Endodermal cell (in vitro differentiated cells): ENCODE results near the gene ZBTB34. TPM values are rescaled to one million over a fixed set of nuclear protein-coding genes. Genes with fewer than 3 reads are reported as not detected.

Experiments
- DNase-seq: peaks from one replicate; pipeline ENCODE4 v3.0.0-alpha.2; 2017
- H3K27ac ChIP-seq: 2 replicates; pipeline ENCODE4 v1.5.1; 2013; ENCODE audit warnings: mild to moderate bottlenecking, low read depth, low read length, moderate library complexity
- H3K27me3 ChIP-seq: 2 replicates; pipeline ENCODE4 v1.6.1; 2013; ENCODE audit warnings: mild to moderate bottlenecking, low read length, moderate library complexity; ENCODE audit not compliant: insufficient read depth, control insufficient read depth, poor library complexity, severe bottlenecking
- H3K36me3 ChIP-seq: 2 replicates; pipeline ENCODE4 v1.7.0; 2013; ENCODE audit warnings: mild to moderate bottlenecking, low read length, moderate library complexity; ENCODE audit not compliant: control insufficient read depth, insufficient read depth
- H3K4me1 ChIP-seq: one replicate; pipeline ENCODE4 v1.7.0; 2013; ENCODE audit warnings: low read length; ENCODE audit not compliant: control insufficient read depth, insufficient read depth
- H3K4me3 ChIP-seq: 2 replicates; pipeline ENCODE4 v1.5.1; 2013; ENCODE audit warnings: mild to moderate bottlenecking, low read length, moderate library complexity
- H3K9ac ChIP-seq: 2 replicates; pipeline ENCODE4 v1.6.1; 2013; ENCODE audit warnings: mild to moderate bottlenecking, low read length, moderate library complexity; ENCODE audit not compliant: poor library complexity, severe bottlenecking; ENCODE audit errors: extremely low read depth
- H3K9me3 ChIP-seq: 2 replicates; pipeline ENCODE4 v1.6.1; 2013; ENCODE audit warnings: mild to moderate bottlenecking, low read length, moderate library complexity; ENCODE audit not compliant: control insufficient read depth
- H3K27ac Mint-ChIP-seq: 2 replicates; pipeline ENCODE4 v1.8.0; 2020; ENCODE audit warnings: mixed read lengths
- H3K27me3 Mint-ChIP-seq: 2 replicates; pipeline ENCODE4 v1.8.0; 2021; ENCODE audit warnings: mild to moderate bottlenecking, mixed read lengths; ENCODE audit not compliant: insufficient read depth
- H3K36me3 Mint-ChIP-seq: 2 replicates; pipeline ENCODE4 v1.8.0; 2020; ENCODE audit warnings: low read depth, mixed read lengths
- H3K4me1 Mint-ChIP-seq: 2 replicates; pipeline ENCODE4 v1.8.0; 2020; ENCODE audit warnings: mixed read lengths
- H3K4me3 Mint-ChIP-seq: 2 replicates; pipeline ENCODE4 v1.8.0; 2020; ENCODE audit warnings: mild to moderate bottlenecking, moderate library complexity, mixed read lengths
- H3K9me3 Mint-ChIP-seq: 2 replicates; pipeline ENCODE4 v1.8.0; 2020; ENCODE audit warnings: mild to moderate bottlenecking, mixed read lengths
- WGBS, 2 experiments: methylation state at CpG; one replicate each; pipeline versions ENCODE4 v1.1.5 to v1.1.7; 2013; ENCODE audit warnings: missing lambda C conversion rate in 2 of 2, mixed read lengths in 1 of 2; ENCODE audit not compliant: insufficient coverage in 1 of 2, insufficient read length in 1 of 2; 5-methylcytosine and 5-hydroxymethylcytosine counted together
- total RNA-seq, 2 donors: library from RNA; stranded (reverse); fragmentation: NEBNext Ultra II Directional in 1 of 2; extraction: Animal tissue kit (Norgen Biotek cat#: 25700) in 1 of 2; gene quantifications; 2 replicates in 1 of 2; 3 replicates in 1 of 2; pipeline ENCODE4 v1.2.1, GENCODE V29; 2021
- TF ChIP-seq, protein P1 (sequence below): fragments of 200-600 bp; sonication (generic); conservative IDR thresholded peaks from 2 replicates; pipeline ENCODE4 v1.5.0; 2021; ENCODE audit warnings: antibody characterized with exemption, mild to moderate bottlenecking

The ZBTB34 gene
- total RNA-seq, 2 donors from 2014 or later: 19.7 to 24.9 TPM

DNA sequence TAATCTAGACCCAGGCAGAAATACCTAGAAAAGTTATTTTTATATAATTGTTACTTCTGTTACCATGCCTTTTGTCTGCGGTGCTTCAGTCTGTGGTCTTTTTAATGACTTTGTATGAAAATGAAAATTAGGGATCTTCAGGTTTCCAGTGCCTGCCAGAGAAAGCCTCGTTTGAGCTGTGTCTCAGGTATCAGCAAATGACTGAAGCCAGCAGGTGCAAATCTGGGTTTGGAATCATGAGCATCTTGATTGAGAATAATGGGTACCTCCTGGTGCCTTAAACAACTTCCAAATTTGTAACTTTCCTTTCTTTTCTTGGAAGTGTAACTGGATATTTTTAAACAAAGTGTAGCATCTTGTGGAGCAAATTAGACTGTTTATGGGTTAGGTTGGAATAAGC is 4.3 kb downstream of the ZBTB34 start:
- 84 to 94% methylated on average over 2 of the region's 2 CpGs for WGBS, 2 experiments
- no peak overlapping the region for H3K4me3 Mint-ChIP-seq

DNA sequence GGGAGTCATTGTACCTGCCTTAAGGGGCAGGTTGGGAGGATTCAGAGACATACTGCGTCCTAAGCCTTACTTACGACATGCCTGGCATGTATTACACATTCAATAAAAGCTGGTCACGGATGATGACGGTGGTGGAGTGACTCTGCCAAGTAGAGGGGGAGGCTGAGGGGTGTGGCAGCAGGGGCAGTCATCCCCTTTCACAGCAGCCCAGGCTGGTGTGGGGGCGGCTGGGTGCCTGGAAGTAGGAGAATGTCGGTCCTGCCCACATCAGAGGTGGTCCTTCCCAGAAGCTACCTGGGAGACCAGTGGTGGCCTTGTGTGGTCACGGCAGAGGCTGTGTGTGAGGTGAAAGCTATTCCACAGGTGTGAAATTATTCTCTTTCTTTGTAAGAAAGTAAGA is 8.9 kb downstream of the ZBTB34 start:
- H3K4me3 Mint-ChIP-seq: no peak overlapping the region
- TF ChIP-seq, protein P1, sequence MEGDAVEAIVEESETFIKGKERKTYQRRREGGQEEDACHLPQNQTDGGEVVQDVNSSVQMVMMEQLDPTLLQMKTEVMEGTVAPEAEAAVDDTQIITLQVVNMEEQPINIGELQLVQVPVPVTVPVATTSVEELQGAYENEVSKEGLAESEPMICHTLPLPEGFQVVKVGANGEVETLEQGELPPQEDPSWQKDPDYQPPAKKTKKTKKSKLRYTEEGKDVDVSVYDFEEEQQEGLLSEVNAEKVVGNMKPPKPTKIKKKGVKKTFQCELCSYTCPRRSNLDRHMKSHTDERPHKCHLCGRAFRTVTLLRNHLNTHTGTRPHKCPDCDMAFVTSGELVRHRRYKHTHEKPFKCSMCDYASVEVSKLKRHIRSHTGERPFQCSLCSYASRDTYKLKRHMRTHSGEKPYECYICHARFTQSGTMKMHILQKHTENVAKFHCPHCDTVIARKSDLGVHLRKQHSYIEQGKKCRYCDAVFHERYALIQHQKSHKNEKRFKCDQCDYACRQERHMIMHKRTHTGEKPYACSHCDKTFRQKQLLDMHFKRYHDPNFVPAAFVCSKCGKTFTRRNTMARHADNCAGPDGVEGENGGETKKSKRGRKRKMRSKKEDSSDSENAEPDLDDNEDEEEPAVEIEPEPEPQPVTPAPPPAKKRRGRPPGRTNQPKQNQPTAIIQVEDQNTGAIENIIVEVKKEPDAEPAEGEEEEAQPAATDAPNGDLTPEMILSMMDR: no peak
- Histone ChIP-seq H3K27ac (no peak overlapping the region), H3K9ac (no peak overlapping the region), H3K9me3 (no peaks in the 10 kb centered on the region), H3K4me3 (no peak overlapping the region), H3K36me3 (peaks cover 36% of the 10 kb centered on the region), H3K4me1 (no peaks in the 10 kb centered on the region), H3K27me3 (no peaks in the 10 kb centered on the region)
- peaks cover 31% of the 10 kb centered on the region for H3K36me3 Mint-ChIP-seq
- peaks cover 20% of the 10 kb centered on the region for H3K4me1 Mint-ChIP-seq
- no peaks in the 10 kb centered on the region for H3K9me3 Mint-ChIP-seq
- 94 to 98% methylated on average over 6 to 7 of the region's 7 CpGs for WGBS, 2 experiments
- no peak for DNase-seq
- peak overlapping the region; percentile 39 for H3K27ac Mint-ChIP-seq
- H3K27me3 Mint-ChIP-seq: no peaks in the 10 kb centered on the region

More for the DNA sequence above, 4.3 kb downstream of the ZBTB34 start:
- Mint-ChIP-seq H3K9me3 (no peaks in the 10 kb centered on the region), H3K36me3 (peaks cover 24% of the 10 kb centered on the region), H3K4me1 (peaks cover 30% of the 10 kb centered on the region), H3K27me3 (peaks cover under 1% of the 10 kb centered on the region), H3K27ac (no peak overlapping the region)
- no peaks in the 10 kb centered on the region for H3K9me3 ChIP-seq
- TF ChIP-seq, protein P1: no peak
- peaks cover 11% of the 10 kb centered on the region for H3K4me1 ChIP-seq
- no peak overlapping the region for H3K4me3 ChIP-seq
- H3K9ac ChIP-seq: no peak overlapping the region
- no peak for DNase-seq
- no peak overlapping the region for H3K27ac ChIP-seq
- H3K27me3 ChIP-seq: no peaks in the 10 kb centered on the region
- H3K36me3 ChIP-seq: peaks cover 47% of the 10 kb centered on the region

DNA sequence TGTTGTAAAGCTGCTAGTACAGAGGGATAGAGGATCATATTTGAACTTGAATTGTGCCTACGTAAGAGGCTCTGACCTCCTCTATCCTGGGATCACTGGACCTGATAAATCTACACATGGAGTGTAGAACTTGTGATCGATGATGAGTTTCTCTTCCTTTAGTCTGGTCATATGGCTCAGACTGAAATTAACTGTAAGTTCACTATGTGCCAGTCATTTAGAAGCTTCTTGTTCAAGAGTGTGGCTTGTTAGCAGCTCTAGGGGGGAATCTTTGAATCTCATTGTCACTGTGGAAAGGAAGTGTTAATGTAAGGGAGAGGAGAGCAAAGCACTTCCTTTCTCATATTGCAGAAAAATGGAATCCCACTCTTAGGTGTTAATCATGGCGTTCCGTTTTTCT is 12.1 kb downstream of the ZBTB34 start:
- Mint-ChIP-seq H3K27me3 (no peaks in the 10 kb centered on the region), H3K36me3 (peaks cover 16% of the 10 kb centered on the region), H3K9me3 (peaks cover 3% of the 10 kb centered on the region), H3K4me3 (no peak overlapping the region), H3K27ac (peak overlapping the region; percentile 59), H3K4me1 (peaks cover 20% of the 10 kb centered on the region)
- no peak overlapping the region for H3K27ac ChIP-seq
- TF ChIP-seq, protein P1: no peak
- H3K4me3 ChIP-seq: no peak overlapping the region
- no peaks in the 10 kb centered on the region for H3K4me1 ChIP-seq
- WGBS, 2 experiments: 90 to 100% methylated on average over 2 to 4 of the region's 4 CpGs
- H3K9me3 ChIP-seq: no peaks in the 10 kb centered on the region
- H3K27me3 ChIP-seq: no peaks in the 10 kb centered on the region
- no peak overlapping the region for H3K9ac ChIP-seq
- H3K36me3 ChIP-seq: peaks cover 12% of the 10 kb centered on the region
- DNase-seq: no peak
